ENCODE data around the gene ZNF83. TPM values are rescaled to one million over a fixed set of nuclear protein-coding genes. Genes with fewer than 3 reads are reported as not detected.

Gene ZNF83
- total RNA-seq, 1 experiment from 2014 or later, result 45.4 TPM

GRCh38 chr19:52622261-52622660, 15.9 kb downstream of the ZNF83 start:
- Histone ChIP-seq H3K9me3 (ENCODE audit: low read length) (no peaks in the 10 kb centered on the region), H3K4me1 (ENCODE audit: insufficient read depth, low read length) (no peaks in the 10 kb centered on the region), H3K9ac (ENCODE audit: low read length) (no peak overlapping the region), H3K79me2 (ENCODE audit: low read length) (no peaks in the 10 kb centered on the region), H4K20me1 (ENCODE audit: low read length) (no peaks in the 10 kb centered on the region), H3K4me2 (ENCODE audit: low read length) (no peak overlapping the region), H3K36me3 (ENCODE audit: low read depth, low read length) (peaks cover 68% of the 10 kb centered on the region), H3K9me2 (replicated peaks; ENCODE audit: low read length) (no peaks in the 10 kb centered on the region), H2AFZ (ENCODE audit: low read length) (no peak overlapping the region), H3K27me3 (ENCODE audit: low read length) (no peaks in the 10 kb centered on the region), H3K27ac (ENCODE audit: low read length) (no peak overlapping the region), H3K4me3 (ENCODE audit: low read length) (no peak overlapping the region), H3F3A (ENCODE audit: low read length, unreplicated experiment) (no peaks in the 10 kb centered on the region)
- intact Hi-C loops (cut with micrococcal nuclease), result no loop called here
- DNase-seq, result no peak
- TF ChIP-seq, protein P1, sequence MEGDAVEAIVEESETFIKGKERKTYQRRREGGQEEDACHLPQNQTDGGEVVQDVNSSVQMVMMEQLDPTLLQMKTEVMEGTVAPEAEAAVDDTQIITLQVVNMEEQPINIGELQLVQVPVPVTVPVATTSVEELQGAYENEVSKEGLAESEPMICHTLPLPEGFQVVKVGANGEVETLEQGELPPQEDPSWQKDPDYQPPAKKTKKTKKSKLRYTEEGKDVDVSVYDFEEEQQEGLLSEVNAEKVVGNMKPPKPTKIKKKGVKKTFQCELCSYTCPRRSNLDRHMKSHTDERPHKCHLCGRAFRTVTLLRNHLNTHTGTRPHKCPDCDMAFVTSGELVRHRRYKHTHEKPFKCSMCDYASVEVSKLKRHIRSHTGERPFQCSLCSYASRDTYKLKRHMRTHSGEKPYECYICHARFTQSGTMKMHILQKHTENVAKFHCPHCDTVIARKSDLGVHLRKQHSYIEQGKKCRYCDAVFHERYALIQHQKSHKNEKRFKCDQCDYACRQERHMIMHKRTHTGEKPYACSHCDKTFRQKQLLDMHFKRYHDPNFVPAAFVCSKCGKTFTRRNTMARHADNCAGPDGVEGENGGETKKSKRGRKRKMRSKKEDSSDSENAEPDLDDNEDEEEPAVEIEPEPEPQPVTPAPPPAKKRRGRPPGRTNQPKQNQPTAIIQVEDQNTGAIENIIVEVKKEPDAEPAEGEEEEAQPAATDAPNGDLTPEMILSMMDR (conservative IDR thresholded peaks at IDR 0.05; ENCODE audit: low read depth, low read length), result peak; percentile 24; the same call in 1 of the 2 replicates
- TF ChIP-seq EZH2phosphoT487 (IDR thresholded peaks at IDR 0.05; ENCODE audit: borderline replicate concordance, low read length) (no peak), EZH2 (IDR thresholded peaks at IDR 0.05; ENCODE audit: low read length, unreplicated experiment) (no peak)
- CTCF ChIA-PET, result no interaction called here
- ATAC-seq, result no peak
- POLR2A ChIA-PET (ENCODE audit: unreplicated experiment), result no interaction called here
- BruUV-seq (replicated peaks), result no TSS peak

DNA sequence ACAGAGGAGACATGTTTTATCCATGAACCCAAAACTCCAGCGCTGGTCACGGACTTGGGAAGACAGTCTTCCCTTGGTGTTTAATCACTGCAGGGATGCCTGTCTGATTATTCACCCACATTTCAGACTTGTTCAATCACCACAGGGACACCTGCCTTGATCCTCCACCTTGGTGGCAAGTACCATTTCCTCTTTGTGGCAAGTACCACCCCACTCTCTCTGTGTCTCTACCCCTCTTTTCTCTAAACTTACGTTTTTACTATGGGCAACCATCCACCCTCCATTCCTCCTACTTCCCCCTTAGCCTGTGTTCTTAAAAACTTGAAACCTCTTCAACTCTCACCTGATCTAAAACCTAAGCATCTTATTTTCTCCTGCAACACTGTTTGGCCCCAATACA, 16.8 kb downstream of the ZNF83 start:
- no peaks in the 10 kb centered on the region for H3K4me1 ChIP-seq (ENCODE audit: insufficient read depth, low read length)
- ATAC-seq (no peak), DNase-seq (no peak)
- H3K79me2 ChIP-seq (ENCODE audit: low read length), result no peaks in the 10 kb centered on the region
- H3K36me3 ChIP-seq (ENCODE audit: low read depth, low read length), result peaks cover 70% of the 10 kb centered on the region
- no peak overlapping the region for H3K27ac ChIP-seq (ENCODE audit: low read length)
- no peak overlapping the region for H3K9ac ChIP-seq (ENCODE audit: low read length)
- CTCF ChIA-PET, result no interaction called here
- intact Hi-C loops (cut with micrococcal nuclease), result no loop called here
- no peaks in the 10 kb centered on the region for H3K9me3 ChIP-seq (ENCODE audit: low read length)
- no peak for TF ChIP-seq EZH2phosphoT487 (IDR thresholded peaks at IDR 0.05; ENCODE audit: borderline replicate concordance, low read length)
- TF ChIP-seq EZH2 (IDR thresholded peaks at IDR 0.05; ENCODE audit: low read length, unreplicated experiment), result no peak
- TF ChIP-seq, protein P1 (conservative IDR thresholded peaks at IDR 0.05; ENCODE audit: low read depth, low read length), result no peak
- no peak overlapping the region for H3K4me3 ChIP-seq (ENCODE audit: low read length)
- no TSS peak for BruUV-seq (replicated peaks)
- H3K27me3 ChIP-seq (ENCODE audit: low read length), result no peaks in the 10 kb centered on the region
- H4K20me1 ChIP-seq (ENCODE audit: low read length), result no peaks in the 10 kb centered on the region
- H2AFZ ChIP-seq (ENCODE audit: low read length), result no peak overlapping the region
- POLR2A ChIA-PET (ENCODE audit: unreplicated experiment), result no interaction called here
- no peak overlapping the region for H3K4me2 ChIP-seq (ENCODE audit: low read length)
- no peaks in the 10 kb centered on the region for H3K9me2 ChIP-seq (replicated peaks; ENCODE audit: low read length)
- H3F3A ChIP-seq (ENCODE audit: low read length, unreplicated experiment), result no peaks in the 10 kb centered on the region

- no peaks in the 10 kb centered on the region for H4K20me1 ChIP-seq (ENCODE audit: low read length)
- H3K27ac ChIP-seq (ENCODE audit: low read length), result no peak overlapping the region
- DNase-seq (no peak), ATAC-seq (no peak)
- ChIA-PET POLR2A (ENCODE audit: unreplicated experiment) (no interaction called here), CTCF (no interaction called here)
- H3K36me3 ChIP-seq (ENCODE audit: low read depth, low read length), result peaks cover 77% of the 10 kb centered on the region
- no TSS peak for BruUV-seq (replicated peaks)
- no peaks in the 10 kb centered on the region for H3K27me3 ChIP-seq (ENCODE audit: low read length)
- H3F3A ChIP-seq (ENCODE audit: low read length, unreplicated experiment), result no peaks in the 10 kb centered on the region
- no peak overlapping the region for H2AFZ ChIP-seq (ENCODE audit: low read length)
- TF ChIP-seq EZH2phosphoT487 (IDR thresholded peaks at IDR 0.05; ENCODE audit: borderline replicate concordance, low read length) (no peak), EZH2 (IDR thresholded peaks at IDR 0.05; ENCODE audit: low read length, unreplicated experiment) (no peak)
- TF ChIP-seq, protein P1 (conservative IDR thresholded peaks at IDR 0.05; ENCODE audit: low read depth, low read length), result no peak
- peaks cover 43% of the 10 kb centered on the region for H3K9me3 ChIP-seq (ENCODE audit: low read length)
- H3K4me1 ChIP-seq (ENCODE audit: insufficient read depth, low read length), result no peaks in the 10 kb centered on the region
- intact Hi-C loops (cut with micrococcal nuclease), result no loop called here
- no peak overlapping the region for H3K4me2 ChIP-seq (ENCODE audit: low read length)
- no peaks in the 10 kb centered on the region for H3K79me2 ChIP-seq (ENCODE audit: low read length)
- H3K4me3 ChIP-seq (ENCODE audit: low read length), result no peak overlapping the region
- no peaks in the 10 kb centered on the region for H3K9me2 ChIP-seq (replicated peaks; ENCODE audit: low read length)
- H3K9ac ChIP-seq (ENCODE audit: low read length), result no peak overlapping the region
These were observed 24.8 kb downstream of the ZNF83 start for GRCh38 chr19:52613299-52613906.

All from PC-3 (cell line).